Stimulated activated CD4-positive, alpha-beta T cell treated with anti-CD3 and anti-CD28 coated beads, Interleukin-1b, Interleukin-23, amount 100 ng/mL, for 4 hours (primary cell): ENCODE data around the gene ANKRD45.
"Not testable (repeated sequence)": the region's sequence is repeated elsewhere in the genome, so short reads cannot be mapped to it uniquely, and the experiment has no call there.

Experiments
- DNase-seq, 2 donors: peaks; one replicate each; pipeline ENCODE4 v3.0.0-alpha.2; 2020; ENCODE audit warnings: low read depth in 2 of 2

Gene ANKRD45, protein sequence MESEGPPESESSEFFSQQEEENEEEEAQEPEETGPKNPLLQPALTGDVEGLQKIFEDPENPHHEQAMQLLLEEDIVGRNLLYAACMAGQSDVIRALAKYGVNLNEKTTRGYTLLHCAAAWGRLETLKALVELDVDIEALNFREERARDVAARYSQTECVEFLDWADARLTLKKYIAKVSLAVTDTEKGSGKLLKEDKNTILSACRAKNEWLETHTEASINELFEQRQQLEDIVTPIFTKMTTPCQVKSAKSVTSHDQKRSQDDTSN

GRCh38 chr1:173669491-173669941, at the start of gene ANKRD45:
Gene ANKRD45, minus strand, starts transcription at chr1:173669851. Its CDS starts 10,433 bp downstream, at chr1:173659418.
- no peak for DNase-seq

DNA sequence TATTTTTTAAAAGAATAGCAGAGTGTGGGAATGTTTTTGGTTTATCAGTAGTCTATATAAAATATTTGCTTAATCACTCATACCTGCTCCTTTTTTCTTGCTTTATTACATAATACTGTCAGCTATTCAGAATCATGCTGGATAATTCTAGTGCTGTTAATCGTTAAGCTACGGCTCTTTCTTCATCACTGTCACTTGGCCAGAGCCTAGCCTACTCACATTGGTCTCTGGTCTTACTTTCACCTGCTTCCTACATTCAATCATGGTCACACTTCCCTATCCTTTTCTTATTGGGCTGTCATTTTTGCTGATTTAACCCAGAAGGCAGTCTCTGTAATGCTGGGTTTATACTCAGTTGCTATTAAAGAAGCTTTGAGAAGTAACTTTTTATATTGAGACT, 47.6 kb upstream of the ANKRD45 start:
- DNase-seq: no peak

GRCh38 chr1:173715538-173715844, 45.8 kb upstream of the ANKRD45 start:
- DNase-seq: no peak

GRCh38 chr1:173714759-173715537, 45.3 kb upstream of the ANKRD45 start, which contains the start of gene KLHL20:
Gene KLHL20, plus strand, starts transcription at chr1:173714981. Its CDS starts 1,063 bp downstream, at chr1:173716044.
- DNase-seq: peak; percentile 56 to 78

DNA sequence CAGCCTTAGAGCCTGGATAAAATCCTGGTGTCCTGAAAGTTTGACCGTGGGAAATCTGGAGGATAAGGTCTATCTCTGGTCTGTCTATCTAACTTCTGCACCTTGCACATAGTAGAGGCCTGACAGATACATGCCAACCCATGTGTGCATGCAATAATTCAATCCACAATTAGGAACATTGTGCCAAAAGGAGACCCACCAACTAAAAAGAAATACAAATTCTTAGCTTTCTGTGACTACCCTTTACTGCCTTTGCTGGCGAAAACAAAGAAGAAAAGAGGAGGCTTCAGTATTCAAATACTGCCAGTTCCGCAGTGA, 44.7 kb upstream of the ANKRD45 start:
- no peak for DNase-seq

- no peak for DNase-seq
Measured at GRCh38 chr1:173708787-173709186, 39.1 kb upstream of the ANKRD45 start.

DNA sequence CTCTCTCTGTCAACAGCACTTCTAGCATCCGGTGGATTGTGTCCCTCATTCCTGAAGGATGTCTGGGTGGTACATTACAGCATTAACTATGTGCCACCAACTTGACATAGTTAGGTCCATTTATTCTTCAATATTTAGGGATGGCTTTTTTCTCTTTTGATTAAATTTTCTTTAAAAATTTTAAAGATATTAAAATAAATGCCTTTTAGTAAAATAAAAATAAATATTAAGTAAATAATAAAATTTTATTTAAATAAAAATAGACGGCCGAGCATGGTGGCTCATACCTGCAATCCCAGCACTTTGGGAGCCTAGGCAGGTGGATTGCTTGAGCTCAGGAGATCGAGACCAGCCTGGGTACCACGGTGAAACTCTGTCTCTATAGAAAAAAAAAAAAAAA, 35.5 kb upstream of the ANKRD45 start:
- no peak for DNase-seq

- no peak for DNase-seq
Measured at GRCh38 chr1:173702736-173703135, 33.1 kb upstream of the ANKRD45 start.

DNA sequence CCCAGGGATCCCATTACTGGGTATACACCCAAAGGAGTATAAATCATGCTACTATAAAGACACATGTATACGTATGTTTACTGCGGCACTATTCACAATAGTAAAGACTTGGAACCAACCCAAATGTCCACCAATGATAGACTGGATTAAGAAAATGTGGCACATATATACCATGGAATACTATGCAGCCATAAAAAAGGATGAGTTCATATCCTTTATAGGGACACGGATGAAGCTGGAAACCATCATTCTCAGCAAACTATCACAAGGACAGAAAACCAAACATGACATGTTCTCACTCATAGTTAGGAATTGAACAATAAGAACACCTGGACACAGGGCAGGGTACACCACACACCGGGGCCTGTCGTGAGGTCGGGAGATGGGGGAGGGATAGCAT, 31.6 kb upstream of the ANKRD45 start:
- DNase-seq: not testable (repeated sequence)

- no peak for DNase-seq
Measured at GRCh38 chr1:173693238-173693637, 23.6 kb upstream of the ANKRD45 start.

- DNase-seq: no peak
Measured at GRCh38 chr1:173688300-173688699, 18.6 kb upstream of the ANKRD45 start.

DNA sequence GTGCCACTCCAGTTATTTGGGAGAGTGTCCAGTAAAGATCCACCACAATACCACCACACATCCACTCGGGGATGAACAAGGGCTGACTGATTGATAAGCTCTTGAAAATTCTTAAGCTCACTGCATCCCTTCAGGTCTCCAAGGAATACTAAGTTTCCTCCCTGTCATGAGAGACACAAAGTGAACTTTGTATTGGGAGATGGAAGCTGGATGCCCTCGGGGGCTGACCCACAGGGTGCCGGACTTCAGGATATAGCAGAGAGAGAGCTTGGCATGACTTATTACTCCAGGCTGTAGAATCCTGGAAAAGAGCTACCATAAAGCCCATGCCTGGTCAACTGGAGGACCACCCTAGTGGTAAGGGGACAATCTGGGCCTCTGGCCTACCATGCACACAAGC, 15.5 kb upstream of the ANKRD45 start:
- DNase-seq: not testable (repeated sequence)

GRCh38 chr1:173683838-173684237, 14.2 kb upstream of the ANKRD45 start:
- DNase-seq: not testable (repeated sequence)

GRCh38 chr1:173682184-173682583, 12.5 kb upstream of the ANKRD45 start:
- no peak for DNase-seq

DNA sequence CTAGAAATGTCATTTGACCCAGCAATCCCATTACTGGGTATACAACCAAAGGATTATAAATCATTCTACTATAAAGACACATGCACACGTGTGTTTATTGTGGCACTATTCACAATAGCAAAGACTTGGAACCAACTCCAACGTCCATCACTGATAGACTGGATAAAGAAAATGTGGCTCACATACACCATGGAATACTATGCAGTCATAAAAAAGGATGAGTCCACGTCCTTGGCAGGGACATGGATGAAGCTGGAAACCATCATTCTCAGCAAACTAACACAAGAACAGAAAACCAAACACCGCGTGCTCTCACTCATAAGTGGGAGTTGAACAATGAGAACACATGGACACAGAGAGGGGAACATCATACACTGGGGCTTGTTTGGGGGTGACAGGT, 10.5 kb upstream of the ANKRD45 start:
- DNase-seq: not testable (repeated sequence)

GRCh38 chr1:173674496-173674895, 4.8 kb upstream of the ANKRD45 start:
- DNase-seq: not testable (repeated sequence)

DNA sequence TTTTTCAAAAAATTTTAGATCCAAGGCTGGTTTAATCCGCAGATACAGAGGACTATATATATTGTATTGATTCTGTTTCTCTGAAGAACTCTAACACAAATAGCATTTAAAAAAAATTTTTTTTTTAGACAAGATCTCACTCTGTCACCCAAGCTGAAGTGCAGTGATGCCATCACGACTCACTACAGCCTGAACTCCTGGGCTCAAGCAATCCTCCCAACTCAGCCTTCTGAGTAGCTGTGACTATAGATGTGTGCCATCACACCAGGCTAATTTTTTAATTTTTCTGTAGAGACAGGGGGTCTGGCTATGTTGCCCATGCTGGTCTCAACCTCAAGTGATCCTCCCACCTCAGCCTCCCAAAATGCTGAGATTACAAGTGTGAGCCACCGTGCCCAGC, 3.0 kb downstream of the ANKRD45 start:
- no peak for DNase-seq

GRCh38 chr1:173663159-173663558, 6.5 kb downstream of the ANKRD45 start:
- no peak for DNase-seq

GRCh38 chr1:173661763-173662162, 7.9 kb downstream of the ANKRD45 start:
- DNase-seq: no peak

DNA sequence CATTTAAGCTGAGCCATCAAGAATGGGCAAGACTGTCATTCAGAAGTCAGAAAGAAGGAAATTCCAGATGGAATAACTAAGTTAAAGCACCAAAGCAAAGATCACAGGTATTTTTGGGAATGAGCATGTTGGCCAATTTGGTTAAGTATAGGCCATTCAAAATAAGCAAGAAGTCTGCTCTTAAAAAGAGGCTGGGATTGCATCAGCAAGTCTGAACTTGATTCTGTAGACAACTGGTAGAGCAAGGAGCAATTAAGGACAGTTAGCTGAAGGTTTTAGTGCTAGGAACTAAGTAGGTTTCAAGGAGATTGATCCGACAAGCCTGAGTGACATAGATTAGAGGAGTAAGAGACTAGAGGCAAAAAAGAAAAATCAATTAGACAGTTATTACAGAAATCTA, 8.4 kb downstream of the ANKRD45 start:
- DNase-seq: no peak

DNA sequence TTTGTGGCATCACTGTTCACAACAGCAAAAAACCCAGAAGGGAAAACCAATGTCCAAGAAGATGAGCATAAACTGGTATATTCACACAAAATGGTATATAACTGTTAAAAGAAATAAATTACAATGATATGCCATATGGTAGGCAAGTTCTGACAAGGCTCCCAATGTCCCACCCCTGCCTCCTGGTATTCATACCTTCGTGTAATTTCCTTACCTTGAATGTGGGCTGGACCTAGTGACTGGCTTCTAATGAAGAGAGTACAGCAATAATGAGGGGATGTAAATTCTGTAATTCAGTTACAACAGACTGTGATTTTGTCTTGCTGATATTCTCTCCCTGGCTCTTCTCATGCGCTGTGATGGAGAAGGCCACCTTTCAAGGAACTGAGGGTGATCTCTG, 9.3 kb downstream of the ANKRD45 start:
- DNase-seq: no peak

DNA sequence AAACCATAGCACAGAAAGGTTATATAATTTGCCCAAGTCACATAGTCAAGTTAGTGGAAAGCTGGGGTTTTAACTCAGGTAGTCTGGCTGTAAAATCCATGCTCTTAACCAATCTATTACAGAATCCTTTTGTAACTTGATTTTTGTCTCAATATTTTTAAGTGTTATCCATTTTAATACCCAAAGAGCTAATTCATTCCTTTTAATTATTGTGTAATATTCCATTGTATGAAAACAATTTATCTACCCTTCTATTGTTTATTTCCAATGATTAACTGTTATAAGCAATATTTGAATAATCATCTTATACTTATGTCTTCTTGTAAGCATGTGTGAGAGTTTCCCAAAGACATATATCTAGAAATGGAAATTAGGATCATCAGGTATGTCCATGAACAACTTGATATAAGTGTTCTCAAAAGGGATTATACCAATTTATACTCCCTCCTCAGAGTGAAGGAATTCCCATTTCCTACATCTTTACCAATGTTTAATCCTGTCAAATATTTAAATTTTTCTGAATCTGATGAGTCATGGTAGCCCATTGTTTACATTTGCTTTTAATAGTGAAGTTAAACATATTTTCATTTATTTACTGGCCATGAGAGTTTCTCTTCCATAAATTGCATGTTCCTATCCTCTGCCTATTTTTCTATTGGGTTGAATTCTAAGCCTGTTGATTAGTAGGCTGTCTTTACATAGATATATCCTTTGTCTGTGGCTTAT, 20.6 kb downstream of the ANKRD45 start:
- DNase-seq: no peak

DNA sequence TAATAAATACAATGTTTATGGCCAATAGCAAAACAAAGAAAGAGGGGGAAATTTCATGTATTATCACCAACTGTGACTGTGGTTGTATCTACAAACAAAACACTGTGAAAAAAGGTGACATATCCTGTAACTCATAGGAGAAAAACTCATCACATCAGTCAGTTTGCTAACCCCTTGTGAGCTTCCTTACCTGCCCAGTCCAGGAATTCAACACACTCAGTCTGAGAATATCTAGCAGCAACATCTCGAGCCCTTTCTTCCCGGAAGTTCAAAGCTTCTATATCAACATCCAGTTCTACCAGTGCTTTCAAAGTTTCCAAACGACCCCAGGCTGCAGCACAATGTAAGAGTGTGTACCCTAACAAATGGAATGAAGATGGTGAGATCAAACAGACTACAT, 23.0 kb downstream of the ANKRD45 start:
- DNase-seq: no peak
